Caco-2 (cell line): ENCODE measurements around the gene METTL13. TPM values are rescaled to one million over a fixed set of nuclear protein-coding genes. Genes with fewer than 3 reads are reported as not detected.

Experiments
- BruUV-seq: library from RNA; stranded (reverse); fragments of 400-500 nt; replicated peaks from 2 replicates; lab custom pipeline; 2021; lab: Mats Ljungman, UMichigan
- CTCF ChIA-PET: fragments of 300-600 bp; sonication (Branson Sonifier 250); formaldehyde crosslinking; loops from one replicate; lab custom pipeline; 2022; ENCODE audit warnings: antibody characterized with exemption; lab: Charles Lee
- POLR2A ChIA-PET: fragments of 300-600 bp; sonication (Branson Sonifier 250); formaldehyde crosslinking; loops from one replicate; lab custom pipeline; 2022; ENCODE audit warnings: antibody characterized with exemption; lab: Charles Lee
- DNase-seq, 2 experiments: peaks; one replicate each; pipeline versions ENCODE4 v3.0.0 to v3.0.0-alpha.2; 2020 to 2022
- H3K27me3 ChIP-seq: replicated peaks from 2 replicates; pipeline ENCODE4 v1.6.0; 2011; ENCODE audit warnings: low read length; ENCODE audit not compliant: control insufficient read depth, insufficient read depth
- H3K36me3 ChIP-seq: 2 replicates; pipeline ENCODE4 v1.5.1; 2011; ENCODE audit warnings: low read length; ENCODE audit not compliant: control insufficient read depth, insufficient read depth
- H3K4me1 ChIP-seq: fragments of 250-450 bp; sonication (Bioruptor Pico); 2 replicates; pipeline ENCODE4 v1.5.1; 2020; ENCODE audit warnings: mild to moderate bottlenecking
- H3K4me3 ChIP-seq: 2 replicates; pipeline ENCODE4 v1.5.1; 2011; ENCODE audit warnings: low read depth, mild to moderate bottlenecking, control low read depth, low read length
- H3K9me3 ChIP-seq: fragments of 250-450 bp; sonication (Bioruptor Pico); 2 replicates; pipeline ENCODE4 v1.5.1; 2020; ENCODE audit warnings: mild to moderate bottlenecking, moderate library complexity
- H3K27ac Mint-ChIP-seq: one replicate; pipeline ENCODE4 v1.8.0; 2022; ENCODE audit warnings: mixed read lengths; ENCODE audit not compliant: unreplicated experiment
- H3K27me3 Mint-ChIP-seq: one replicate; pipeline ENCODE4 v1.8.0; 2022; ENCODE audit warnings: mixed read lengths; ENCODE audit not compliant: insufficient read depth, unreplicated experiment
- H3K36me3 Mint-ChIP-seq: one replicate; pipeline ENCODE4 v1.8.0; 2022; ENCODE audit warnings: mild to moderate bottlenecking, mixed read lengths; ENCODE audit not compliant: insufficient read depth, unreplicated experiment
- H3K4me1 Mint-ChIP-seq: one replicate; pipeline ENCODE4 v1.8.0; 2022; ENCODE audit warnings: low read depth, mixed read lengths; ENCODE audit not compliant: unreplicated experiment
- H3K4me3 Mint-ChIP-seq: one replicate; pipeline ENCODE4 v1.8.0; 2022; ENCODE audit warnings: mild to moderate bottlenecking, moderate library complexity, mixed read lengths; ENCODE audit not compliant: unreplicated experiment
- H3K9me3 Mint-ChIP-seq: one replicate; pipeline ENCODE4 v1.8.0; 2022; ENCODE audit warnings: mixed read lengths; ENCODE audit not compliant: unreplicated experiment
- intact Hi-C: fragments of 100-400 bp; cut with micrococcal nuclease; formaldehyde crosslinking; loops from one replicate; pipeline ENCODE4 v1.10.0; 2022; ENCODE audit not compliant: unreplicated experiment
- total RNA-seq: library from RNA; stranded (reverse); gene quantifications from 2 replicates; pipeline ENCODE4 v1.2.3, GENCODE V29; 2022
- TF ChIP-seq, protein P1 (sequence below), 2 experiments: fragments of 200-600 bp in 1 of 2; IDR thresholded peaks; 1 replicate in 1 of 2; 2 replicates in 1 of 2; pipeline versions ENCODE4 v1.5.1 to v1.8.0; 2011 to 2022; ENCODE audit warnings: antibody characterized with exemption in 1 of 2, control low read depth in 1 of 2, inconsistent platforms in 1 of 2, low read depth in 1 of 2, low read length in 1 of 2, mild to moderate bottlenecking in 1 of 2, moderate library complexity in 1 of 2; ENCODE audit not compliant: insufficient read depth in 1 of 2, severe bottlenecking in 1 of 2, unreplicated experiment in 1 of 2

The METTL13 gene
- total RNA-seq, 1 experiment from 2014 or later: 36.9 TPM

DNA sequence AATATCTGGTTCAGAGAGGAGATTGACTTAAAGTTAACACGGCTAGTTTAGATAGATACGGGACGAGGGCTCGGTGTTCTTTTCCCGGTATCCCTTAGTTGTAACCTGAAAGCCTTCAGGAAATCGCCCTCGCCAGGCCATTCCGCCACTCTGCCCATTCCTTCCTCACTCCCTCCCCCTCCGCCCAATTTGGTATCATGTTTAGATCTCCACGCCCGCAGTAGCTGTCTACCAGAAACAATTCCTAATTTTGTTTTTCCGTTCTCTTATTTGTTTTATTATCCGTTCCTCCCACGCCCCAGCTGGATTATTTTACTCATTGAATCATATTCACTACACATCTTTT is 38.9 kb upstream of the METTL13 start:
- Histone ChIP-seq H3K27me3 (no peaks in the 10 kb centered on the region), H3K9me3 (no peaks in the 10 kb centered on the region), H3K4me3 (peak overlapping the region; percentile 86), H3K36me3 (no peaks in the 10 kb centered on the region), H3K4me1 (0 out of 2 replicates have a peak, but pooled peaks cover 7% of the 10 kb centered on the region)
- CTCF ChIA-PET: interaction anchor here (1.0 to 2.1 kb wide), 2 partner anchors 14 to 97 kb away, joined by 3 to 18 read pairs; no protein-coding TSS in a partner anchor
- TF ChIP-seq, protein P1, sequence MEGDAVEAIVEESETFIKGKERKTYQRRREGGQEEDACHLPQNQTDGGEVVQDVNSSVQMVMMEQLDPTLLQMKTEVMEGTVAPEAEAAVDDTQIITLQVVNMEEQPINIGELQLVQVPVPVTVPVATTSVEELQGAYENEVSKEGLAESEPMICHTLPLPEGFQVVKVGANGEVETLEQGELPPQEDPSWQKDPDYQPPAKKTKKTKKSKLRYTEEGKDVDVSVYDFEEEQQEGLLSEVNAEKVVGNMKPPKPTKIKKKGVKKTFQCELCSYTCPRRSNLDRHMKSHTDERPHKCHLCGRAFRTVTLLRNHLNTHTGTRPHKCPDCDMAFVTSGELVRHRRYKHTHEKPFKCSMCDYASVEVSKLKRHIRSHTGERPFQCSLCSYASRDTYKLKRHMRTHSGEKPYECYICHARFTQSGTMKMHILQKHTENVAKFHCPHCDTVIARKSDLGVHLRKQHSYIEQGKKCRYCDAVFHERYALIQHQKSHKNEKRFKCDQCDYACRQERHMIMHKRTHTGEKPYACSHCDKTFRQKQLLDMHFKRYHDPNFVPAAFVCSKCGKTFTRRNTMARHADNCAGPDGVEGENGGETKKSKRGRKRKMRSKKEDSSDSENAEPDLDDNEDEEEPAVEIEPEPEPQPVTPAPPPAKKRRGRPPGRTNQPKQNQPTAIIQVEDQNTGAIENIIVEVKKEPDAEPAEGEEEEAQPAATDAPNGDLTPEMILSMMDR (IDR thresholded peaks at IDR 0.05; ENCODE audit: insufficient read depth in 1 of 2, low read depth in 1 of 2, low read length in 1 of 2, severe bottlenecking in 1 of 2, unreplicated experiment in 1 of 2): no peak
- intact Hi-C loops: loop anchor here (1.0 kb wide), 1 partner anchor 39 kb away; the partner anchor contains the start of gene METTL13
- no peaks in the 10 kb centered on the region for H3K36me3 Mint-ChIP-seq
- no TSS peak for BruUV-seq
- peak overlapping the region; percentile 92 for H3K27ac Mint-ChIP-seq
- H3K4me3 Mint-ChIP-seq: peak overlapping the region; percentile 93
- peak in 1 of 2 experiments; percentile 38 for DNase-seq
- H3K27me3 Mint-ChIP-seq: no peaks in the 10 kb centered on the region
- peaks cover 7% of the 10 kb centered on the region for H3K4me1 Mint-ChIP-seq
- no peaks in the 10 kb centered on the region for H3K9me3 Mint-ChIP-seq
- POLR2A ChIA-PET: interaction anchor here (0.6 to 1.9 kb wide), 2 partner anchors 38 to 1673 kb away, joined by 3 to 7 read pairs; partner anchors contain the start of gene METTL13

DNA sequence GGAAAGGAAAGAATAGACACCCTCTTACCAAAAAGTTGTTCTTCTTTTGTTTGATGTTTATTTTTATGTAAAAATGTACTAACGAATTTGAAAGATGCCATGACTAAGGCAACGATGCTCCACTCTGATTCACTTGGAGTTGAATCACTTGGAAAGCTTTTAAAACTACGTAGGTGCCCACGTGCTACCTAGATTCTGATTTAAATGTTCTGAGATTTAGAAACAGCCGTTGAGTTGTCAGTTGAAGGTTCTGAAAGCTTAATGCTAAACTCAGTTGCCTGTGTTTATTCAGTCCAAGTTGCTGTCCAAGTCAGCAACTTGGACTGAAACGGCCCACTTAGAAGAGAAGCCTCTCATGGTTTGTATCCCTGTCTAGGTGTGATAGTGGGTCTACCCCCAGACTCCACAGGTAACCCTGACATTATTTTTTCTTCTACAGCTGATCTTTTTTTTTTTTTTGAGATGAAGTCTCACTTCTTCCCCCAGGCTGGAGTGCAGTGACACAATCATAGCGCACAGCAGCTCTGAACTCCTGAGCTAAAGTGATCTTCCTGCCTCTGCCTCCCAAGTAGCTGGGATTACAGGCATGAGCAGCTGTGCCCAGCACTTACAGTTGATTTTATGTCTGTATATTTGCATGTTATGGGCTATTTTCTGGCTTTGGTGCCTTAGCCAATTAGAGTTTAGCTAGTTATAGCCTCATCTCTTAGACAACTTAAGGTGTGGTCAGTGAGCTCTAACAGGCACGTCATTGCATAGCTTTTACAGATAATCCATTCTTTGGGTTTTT is 38.2 kb upstream of the METTL13 start:
- Mint-ChIP-seq H3K27ac (peak overlapping the region; percentile 92), H3K27me3 (no peaks in the 10 kb centered on the region), H3K9me3 (no peaks in the 10 kb centered on the region), H3K36me3 (no peaks in the 10 kb centered on the region), H3K4me1 (peaks cover 7% of the 10 kb centered on the region), H3K4me3 (peak overlapping the region; percentile 93)
- ChIA-PET POLR2A (interaction anchor here (1.9 kb wide), 1 partner anchor 38 kb away, joined by 7 read pairs; the partner anchor contains the start of gene METTL13), CTCF (no interaction called here)
- no TSS peak for BruUV-seq
- H3K36me3 ChIP-seq: no peaks in the 10 kb centered on the region
- DNase-seq: no peak
- 0 out of 2 replicates have a peak, but pooled peaks cover 7% of the 10 kb centered on the region for H3K4me1 ChIP-seq
- intact Hi-C loops: no loop called here
- TF ChIP-seq, protein P1 (IDR thresholded peaks at IDR 0.05; ENCODE audit: insufficient read depth in 1 of 2, low read depth in 1 of 2, low read length in 1 of 2, severe bottlenecking in 1 of 2, unreplicated experiment in 1 of 2): no peak
- H3K9me3 ChIP-seq: no peaks in the 10 kb centered on the region
- peak overlapping the region; percentile 86 for H3K4me3 ChIP-seq
- H3K27me3 ChIP-seq: no peaks in the 10 kb centered on the region

DNA sequence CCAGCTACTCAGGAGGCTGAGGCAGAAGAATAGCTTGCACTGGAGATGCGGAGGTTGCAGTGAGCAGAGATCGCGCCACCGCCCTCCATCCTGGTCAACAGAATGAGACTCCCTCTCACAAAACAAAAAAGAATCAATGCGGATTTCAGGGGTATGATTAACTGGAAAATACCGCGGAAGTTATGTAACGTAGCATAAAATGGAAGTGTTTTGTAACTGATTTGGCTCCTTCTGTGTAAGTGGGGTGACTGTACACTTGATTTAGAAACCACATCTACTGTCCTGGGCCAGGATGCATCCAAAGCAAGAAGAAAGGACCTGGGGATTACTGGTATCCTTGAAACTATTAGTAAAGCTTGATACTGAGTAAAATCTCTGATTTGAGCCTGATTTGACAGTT is 36.5 kb upstream of the METTL13 start:
- TF ChIP-seq, protein P1 (IDR thresholded peaks at IDR 0.05; ENCODE audit: insufficient read depth in 1 of 2, low read depth in 1 of 2, low read length in 1 of 2, severe bottlenecking in 1 of 2, unreplicated experiment in 1 of 2): no peak
- no peak for DNase-seq
- no peaks in the 10 kb centered on the region for H3K27me3 Mint-ChIP-seq
- H3K4me1 Mint-ChIP-seq: peaks cover 7% of the 10 kb centered on the region
- Histone ChIP-seq H3K36me3 (no peaks in the 10 kb centered on the region), H3K4me3 (no peak overlapping the region), H3K4me1 (0 out of 2 replicates have a peak, but pooled peaks cover 7% of the 10 kb centered on the region), H3K27me3 (no peaks in the 10 kb centered on the region), H3K9me3 (no peaks in the 10 kb centered on the region)
- H3K27ac Mint-ChIP-seq: no peak overlapping the region
- no peaks in the 10 kb centered on the region for H3K9me3 Mint-ChIP-seq
- no peaks in the 10 kb centered on the region for H3K36me3 Mint-ChIP-seq
- intact Hi-C loops: no loop called here
- no TSS peak for BruUV-seq
- ChIA-PET CTCF (no interaction called here), POLR2A (no interaction called here)
- H3K4me3 Mint-ChIP-seq: no peak overlapping the region
